ENCODE measurements around the gene ERP27.

DNA sequence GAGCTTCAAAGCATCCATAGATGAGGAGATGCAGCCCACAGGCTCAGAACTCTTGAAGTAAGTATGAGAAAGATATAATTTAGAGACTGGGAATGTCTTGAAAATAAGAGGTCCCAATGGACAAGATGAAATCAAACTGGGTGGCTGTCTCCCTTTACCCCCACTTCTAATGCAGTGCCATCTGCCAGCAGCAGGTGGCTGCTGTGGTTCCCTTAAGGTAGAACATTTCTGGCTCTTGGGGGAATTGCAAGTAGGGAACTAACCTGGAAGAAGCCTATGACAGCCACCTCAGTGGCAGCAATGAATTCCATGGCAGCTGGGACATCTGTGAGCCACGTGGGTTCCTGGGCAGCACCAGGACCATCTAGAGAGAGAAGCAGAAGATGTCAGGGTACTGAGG, 648 bp downstream of the ERP27 start:
- TF ChIP-seq, protein P1, sequence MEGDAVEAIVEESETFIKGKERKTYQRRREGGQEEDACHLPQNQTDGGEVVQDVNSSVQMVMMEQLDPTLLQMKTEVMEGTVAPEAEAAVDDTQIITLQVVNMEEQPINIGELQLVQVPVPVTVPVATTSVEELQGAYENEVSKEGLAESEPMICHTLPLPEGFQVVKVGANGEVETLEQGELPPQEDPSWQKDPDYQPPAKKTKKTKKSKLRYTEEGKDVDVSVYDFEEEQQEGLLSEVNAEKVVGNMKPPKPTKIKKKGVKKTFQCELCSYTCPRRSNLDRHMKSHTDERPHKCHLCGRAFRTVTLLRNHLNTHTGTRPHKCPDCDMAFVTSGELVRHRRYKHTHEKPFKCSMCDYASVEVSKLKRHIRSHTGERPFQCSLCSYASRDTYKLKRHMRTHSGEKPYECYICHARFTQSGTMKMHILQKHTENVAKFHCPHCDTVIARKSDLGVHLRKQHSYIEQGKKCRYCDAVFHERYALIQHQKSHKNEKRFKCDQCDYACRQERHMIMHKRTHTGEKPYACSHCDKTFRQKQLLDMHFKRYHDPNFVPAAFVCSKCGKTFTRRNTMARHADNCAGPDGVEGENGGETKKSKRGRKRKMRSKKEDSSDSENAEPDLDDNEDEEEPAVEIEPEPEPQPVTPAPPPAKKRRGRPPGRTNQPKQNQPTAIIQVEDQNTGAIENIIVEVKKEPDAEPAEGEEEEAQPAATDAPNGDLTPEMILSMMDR (IDR thresholded peaks at IDR 0.05 in 8 of 11, conservative IDR thresholded peaks at IDR 0.05 in 3 of 11), result peak in 6 of 11 experiments; percentile 23 to 47 (median 32)
- TF ChIP-seq POLR2A (IDR thresholded peaks at IDR 0.05), result no peak
